ENCODE results near the gene IGIP.
"Not testable (repeated sequence)": the region's sequence is repeated elsewhere in the genome, so short reads cannot be mapped to it uniquely, and the experiment has no call there.

IGIP gene

GRCh38 chr5:140143521-140144258, 18.0 kb downstream of the IGIP start:
- no peak for DNase-seq

- DNase-seq = no peak
Measured at GRCh38 chr5:140145256-140145655, 19.5 kb downstream of the IGIP start.

- DNase-seq = peak; percentile 84
Measured at GRCh38 chr5:140145818-140146522, 20.2 kb downstream of the IGIP start.

GRCh38 chr5:140146523-140146842, 20.7 kb downstream of the IGIP start:
- DNase-seq = no peak

GRCh38 chr5:140147460-140147859, 21.7 kb downstream of the IGIP start:
- no peak for DNase-seq

- DNase-seq = no peak
Measured at GRCh38 chr5:140148508-140148907, 22.8 kb downstream of the IGIP start.

- DNase-seq = no peak
Measured at GRCh38 chr5:140150201-140150600, 24.5 kb downstream of the IGIP start.

GRCh38 chr5:140151144-140152021, 25.6 kb downstream of the IGIP start:
- DNase-seq = no peak

GRCh38 chr5:140152022-140152999, 26.6 kb downstream of the IGIP start:
- no peak for DNase-seq

- DNase-seq = no peak
Measured at GRCh38 chr5:140153255-140153654, 27.5 kb downstream of the IGIP start.

GRCh38 chr5:140153905-140154304, 28.2 kb downstream of the IGIP start:
- no peak for DNase-seq

- DNase-seq = not testable (repeated sequence)
Measured at GRCh38 chr5:140154710-140155381, 29.1 kb downstream of the IGIP start.

GRCh38 chr5:140157032-140157781, 31.5 kb downstream of the IGIP start:
- peak; percentile 94 for DNase-seq

GRCh38 chr5:140159014-140159927, 33.5 kb downstream of the IGIP start:
- no peak for DNase-seq

- DNase-seq = no peak
Measured at GRCh38 chr5:140162275-140162674, 36.5 kb downstream of the IGIP start.

GRCh38 chr5:140162781-140163180, 37.0 kb downstream of the IGIP start:
- no peak for DNase-seq

- DNase-seq = no peak
Measured at GRCh38 chr5:140165101-140165922, 39.6 kb downstream of the IGIP start.

GRCh38 chr5:140165923-140166270, 40.2 kb downstream of the IGIP start:
- DNase-seq = no peak

GRCh38 chr5:140166911-140167310, 41.2 kb downstream of the IGIP start:
- DNase-seq = no peak

Data from activated effector memory CD4-positive, alpha-beta T cell treated with anti-CD3 and anti-CD28 coated beads, Interleukin-2, amount 50 U/mL, for 16 hours (primary cell).